Endometrial microvascular endothelial cells (primary cell): ENCODE results near the gene PRAMEF1. TPM values are rescaled to one million over a fixed set of nuclear protein-coding genes. Genes with fewer than 3 reads are reported as not detected.
"Not testable (repeated sequence)": the region's sequence is repeated elsewhere in the genome, so short reads cannot be mapped to it uniquely, and the experiment has no call there.

ENCODE experiments used
- in situ Hi-C: cut with HindIII; loops from 2 replicates; pipeline ENCODE4 v1.10.0; 2017; ENCODE audit warnings: low sequenced_read_pairs, low pct_unique_long_range_greater_than_20kb; ENCODE audit errors: inconsistent ontology term
- total RNA-seq: library from RNA; depleted of rRNA; stranded (reverse); fragments of >200 nt; gene quantifications from one replicate; pipeline ENCODE4 v1.2.3, GENCODE V29; 2015; ENCODE audit errors: inconsistent ontology term

PRAMEF1 gene, protein sequence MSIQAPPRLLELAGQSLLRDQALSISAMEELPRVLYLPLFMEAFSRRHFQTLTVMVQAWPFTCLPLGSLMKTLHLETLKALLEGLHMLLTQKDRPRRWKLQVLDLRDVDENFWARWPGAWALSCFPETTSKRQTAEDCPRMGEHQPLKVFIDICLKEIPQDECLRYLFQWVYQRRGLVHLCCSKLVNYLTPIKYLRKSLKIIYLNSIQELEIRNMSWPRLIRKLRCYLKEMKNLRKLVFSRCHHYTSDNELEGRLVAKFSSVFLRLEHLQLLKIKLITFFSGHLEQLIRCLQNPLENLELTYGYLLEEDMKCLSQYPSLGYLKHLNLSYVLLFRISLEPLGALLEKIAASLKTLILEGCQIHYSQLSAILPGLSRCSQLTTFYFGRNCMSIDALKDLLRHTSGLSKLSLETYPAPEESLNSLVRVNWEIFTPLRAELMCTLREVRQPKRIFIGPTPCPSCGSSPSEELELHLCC
- not detected for total RNA-seq

DNA sequence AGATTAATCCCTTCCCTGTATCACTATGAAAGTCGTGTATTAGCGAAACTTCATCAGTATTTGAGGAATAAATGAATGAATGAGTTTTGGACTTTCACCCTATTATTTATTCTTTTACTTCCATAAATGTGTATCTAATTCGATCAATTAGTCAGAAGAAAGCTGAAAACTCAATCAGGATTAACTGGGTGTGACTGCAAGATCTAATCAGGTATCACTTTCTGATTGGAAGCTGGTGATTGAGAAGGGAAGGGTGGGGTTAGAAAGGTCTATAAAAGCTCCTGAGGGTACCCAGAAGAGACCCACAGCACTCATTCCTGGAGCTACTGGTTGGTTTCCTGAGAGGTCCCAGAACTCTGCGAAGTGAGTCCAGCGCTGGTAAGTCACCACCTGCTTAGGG, at the start of gene PRAMEF1:
TSS of gene PRAMEF1 (plus strand) at position 301 of the 400 bp plus-strand sequence. CDS start 1,831 bp downstream, outside the sequence.
- in situ Hi-C loops, result not testable (repeated sequence)

DNA sequence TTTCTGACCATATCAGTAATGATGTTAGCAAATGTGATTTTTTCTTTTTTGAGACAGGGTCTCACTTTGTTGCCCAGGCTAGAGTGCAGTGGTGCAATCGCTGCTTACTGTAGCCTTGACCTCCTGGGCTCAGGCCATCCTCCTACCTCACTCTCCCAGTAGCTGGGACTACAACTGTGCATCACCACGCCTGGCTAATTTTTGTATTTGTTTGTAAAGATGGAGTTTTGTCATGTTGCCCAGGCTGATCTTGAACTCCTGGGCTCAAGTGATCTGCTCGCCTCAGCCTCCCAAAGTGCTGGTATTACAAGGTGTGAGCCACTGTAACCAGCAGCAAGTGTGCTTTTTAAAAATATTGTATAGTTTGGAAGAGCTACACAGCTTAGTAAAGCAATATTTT, 49.3 kb upstream of the PRAMEF1 start:
- in situ Hi-C loops, result no loop called here

DNA sequence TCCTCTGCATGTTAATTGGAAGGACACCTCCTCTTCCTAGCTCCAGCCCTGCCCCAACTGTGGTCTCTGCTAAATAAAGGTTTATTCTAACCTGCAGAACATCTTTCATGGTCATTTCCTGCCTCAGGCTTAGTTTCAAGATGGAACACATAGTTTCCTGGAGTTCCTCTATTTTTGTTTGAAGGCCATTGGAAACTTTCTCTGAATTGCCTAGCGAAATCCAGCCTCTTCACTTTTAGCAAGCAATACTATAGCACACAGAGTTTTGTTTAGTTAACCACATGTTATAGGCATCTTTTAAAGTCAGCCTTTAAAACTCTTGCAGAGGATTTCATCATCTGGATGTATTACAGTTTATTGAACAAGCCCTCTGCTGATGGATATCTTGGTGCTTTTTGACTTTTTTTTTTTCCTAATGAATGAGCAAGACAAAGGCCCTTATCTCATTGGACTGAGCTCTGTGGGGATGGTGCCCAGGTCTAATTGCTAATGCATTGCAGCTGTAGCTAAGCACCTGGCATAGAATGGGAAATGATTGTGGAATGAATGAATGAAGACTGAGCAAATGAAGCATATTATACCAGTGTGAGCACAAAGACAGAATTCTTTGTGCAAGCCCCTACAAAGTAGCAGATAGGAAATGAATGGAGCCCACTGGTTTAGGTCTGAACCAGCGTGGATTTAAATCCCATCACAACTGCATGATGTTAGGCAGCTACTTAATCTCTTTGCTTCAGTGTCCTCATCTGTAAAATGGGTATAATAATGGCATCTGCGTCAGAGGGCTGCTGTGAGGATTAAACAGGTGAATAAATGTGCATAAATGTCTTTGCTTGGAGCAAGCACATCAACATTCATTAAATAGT, 45.8 kb upstream of the PRAMEF1 start:
- in situ Hi-C loops, result no loop called here

DNA sequence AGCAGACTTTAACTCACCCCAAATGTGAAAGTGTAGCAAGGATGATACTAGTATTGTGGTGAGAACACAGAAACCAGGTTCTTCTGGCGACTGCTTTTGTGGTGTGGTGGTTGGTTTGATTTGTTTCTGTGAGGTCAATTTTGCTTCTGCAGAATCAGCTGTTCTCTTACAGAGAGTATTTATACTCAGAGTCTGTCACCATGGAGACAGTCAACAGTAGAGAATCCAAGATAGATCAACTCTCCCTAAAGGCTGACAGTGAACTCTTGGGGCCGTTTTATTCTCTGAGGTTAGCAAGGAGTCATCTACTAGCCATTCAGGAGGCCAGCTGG, 45.2 kb upstream of the PRAMEF1 start, which contains the start of gene CFAP107:
TSS of gene CFAP107 (plus strand) at position 209 of the 332 bp plus-strand sequence. CDS start 231 bp downstream, outside the sequence.
- in situ Hi-C loops, result no loop called here

DNA sequence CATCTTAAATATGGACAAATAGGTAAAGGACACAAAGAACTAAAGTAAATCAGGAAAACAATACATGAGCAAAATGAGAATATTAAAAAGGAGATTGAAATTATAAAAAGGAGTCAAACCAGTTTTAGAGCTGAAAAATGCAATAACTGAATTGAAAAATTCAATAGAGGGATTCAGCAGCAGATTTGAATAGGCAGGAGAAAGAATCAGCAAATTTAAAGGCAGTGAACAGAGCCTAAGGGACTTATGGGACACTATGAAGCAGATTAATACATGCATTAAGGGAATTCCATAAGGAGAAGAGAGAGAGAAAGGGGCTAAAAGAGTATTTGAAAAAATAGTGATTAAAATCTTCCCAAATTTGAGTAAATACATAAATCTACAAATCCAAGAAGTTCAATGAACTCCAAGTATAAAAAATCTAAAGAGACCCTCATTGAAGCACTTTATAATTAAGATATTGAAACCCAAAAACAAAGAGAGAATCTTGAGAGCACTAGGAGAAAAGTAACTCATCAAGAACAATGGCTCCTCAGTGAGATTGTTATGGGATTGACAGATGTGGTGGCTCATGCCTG, 42.3 kb upstream of the PRAMEF1 start:
- in situ Hi-C loops, result no loop called here

DNA sequence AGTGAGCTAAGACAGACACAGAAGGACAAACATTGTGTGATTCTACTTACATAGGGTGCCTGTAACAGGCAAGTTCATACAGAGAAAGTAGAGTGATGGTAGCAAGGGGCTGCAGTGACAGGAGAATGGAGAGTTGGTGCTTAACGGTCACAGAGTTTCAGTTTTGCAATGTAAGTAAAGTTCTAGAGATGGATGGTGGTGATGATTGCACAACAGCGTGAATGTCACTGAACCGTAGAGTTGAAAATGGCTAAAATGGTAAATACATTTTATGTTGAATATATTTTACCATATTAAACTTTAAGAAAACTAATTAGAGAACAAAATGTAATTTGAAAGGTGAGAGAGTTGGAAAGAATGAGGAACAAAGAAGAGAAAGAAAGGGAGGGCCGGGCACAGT, 36.5 kb upstream of the PRAMEF1 start:
- in situ Hi-C loops, result no loop called here

DNA sequence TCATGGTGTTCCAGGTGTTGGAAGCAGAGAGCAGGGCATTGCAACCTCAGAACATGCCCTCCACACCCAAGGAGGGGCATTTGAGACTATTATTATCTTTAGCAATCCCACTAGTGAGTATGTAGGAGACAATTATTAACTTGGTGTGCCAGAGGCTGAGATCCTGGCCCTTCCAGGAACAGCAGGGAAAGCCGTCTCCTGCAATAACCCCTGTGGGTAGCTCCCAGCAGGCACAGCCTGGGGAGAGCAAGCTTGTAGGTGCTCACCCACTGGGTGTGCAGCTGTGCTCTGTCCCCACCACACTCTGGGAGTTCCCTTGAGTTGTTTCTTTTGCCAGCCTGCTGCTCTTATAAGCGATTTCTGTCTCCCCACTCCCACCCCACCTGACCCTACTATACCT, 34.9 kb upstream of the PRAMEF1 start:
- in situ Hi-C loops, result no loop called here

DNA sequence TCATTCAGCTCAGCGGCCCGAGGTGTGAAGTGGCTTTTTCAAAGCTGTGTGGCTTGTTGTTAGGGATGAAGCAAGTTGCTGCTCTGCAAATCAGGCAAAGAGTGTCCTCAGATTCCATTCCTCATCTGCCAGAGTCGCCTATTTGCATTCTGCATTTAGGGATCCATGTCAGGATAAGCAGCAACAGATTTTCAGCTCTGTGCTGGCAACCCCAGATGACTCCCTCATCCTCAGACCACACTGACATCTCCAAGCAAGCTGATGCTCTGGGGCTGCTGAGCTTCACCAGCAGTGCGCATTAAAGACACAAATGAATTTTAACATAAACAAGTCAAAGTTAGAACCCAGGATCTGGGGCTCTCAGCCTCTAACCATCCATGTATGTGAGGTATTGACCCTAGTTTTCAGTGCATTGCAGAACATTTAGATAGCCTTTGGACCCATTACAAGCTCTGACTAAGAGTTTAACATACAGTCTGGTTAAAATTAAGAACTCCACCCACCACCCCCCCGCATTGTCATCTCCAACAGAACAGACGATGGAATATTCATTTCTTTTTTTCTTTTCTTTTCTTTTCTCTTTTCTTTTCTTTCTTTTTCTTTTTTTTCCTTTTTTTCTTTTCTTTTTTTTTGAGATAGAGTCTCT, 34.3 kb upstream of the PRAMEF1 start:
- in situ Hi-C loops, result no loop called here

DNA sequence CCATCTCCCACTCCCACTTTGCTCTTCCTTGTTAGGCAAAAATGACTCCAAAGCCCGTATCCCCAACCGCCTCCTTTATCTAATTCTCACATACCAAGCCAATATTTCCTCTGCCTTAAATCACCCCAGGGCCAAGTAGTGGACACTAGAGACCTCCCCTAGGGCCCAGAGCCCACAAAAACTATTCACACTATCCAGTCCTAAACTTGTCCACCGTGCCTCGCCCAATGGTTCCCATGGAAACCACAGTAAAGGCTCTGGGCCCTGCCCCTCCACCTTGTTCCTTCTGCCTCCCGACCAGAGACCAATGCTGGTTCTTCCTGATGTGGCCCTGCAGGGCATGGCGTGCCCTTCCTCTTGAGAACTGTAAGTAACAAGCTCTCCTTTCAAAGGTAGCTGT, 33.4 kb upstream of the PRAMEF1 start:
- in situ Hi-C loops, result no loop called here

DNA sequence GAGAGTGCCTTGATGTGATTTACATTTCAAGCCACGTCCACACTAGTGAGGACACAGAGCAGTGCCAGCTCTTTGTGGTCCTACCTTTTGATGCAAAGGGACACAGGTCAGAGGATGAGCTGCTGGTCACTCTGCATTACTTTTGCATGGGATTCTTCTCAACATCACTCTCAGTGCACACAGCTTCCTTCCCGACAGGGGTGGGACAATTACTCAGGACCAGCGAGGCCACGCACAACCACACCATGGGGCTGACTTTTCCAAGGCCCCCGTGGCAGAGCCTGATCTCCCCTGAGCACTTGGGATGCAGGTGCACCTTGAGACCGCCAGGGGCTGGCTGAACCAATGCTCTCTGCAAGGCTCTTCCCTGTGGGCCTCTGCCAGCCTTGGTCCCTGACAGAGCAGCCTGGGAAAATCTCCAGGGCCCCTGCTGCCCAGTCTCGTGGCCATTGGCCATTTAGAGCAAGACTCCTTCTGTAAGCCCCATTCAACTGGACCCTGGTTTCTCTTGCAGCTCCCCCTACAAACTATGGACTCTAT, 30.9 kb upstream of the PRAMEF1 start:
- in situ Hi-C loops, result no loop called here

DNA sequence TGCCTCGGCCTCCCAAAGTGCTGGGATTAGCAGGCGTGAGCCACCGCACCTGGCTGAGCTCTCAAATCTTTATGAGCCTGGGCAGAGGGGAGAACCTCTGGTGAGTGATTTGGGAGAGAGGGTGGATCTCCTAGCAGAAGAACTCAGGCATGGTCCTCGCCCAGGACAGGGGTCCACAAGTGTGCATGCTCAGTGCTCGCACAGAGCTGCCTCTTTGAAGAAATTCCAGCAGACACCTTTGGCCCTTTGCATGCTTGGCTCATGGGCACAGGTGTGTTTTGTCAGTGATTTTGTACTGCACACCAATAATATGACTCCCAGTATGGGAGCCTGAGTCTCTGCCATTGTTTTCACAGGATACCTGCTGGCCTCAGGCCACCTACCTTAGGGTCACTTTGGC, 29.4 kb upstream of the PRAMEF1 start:
- in situ Hi-C loops, result no loop called here

DNA sequence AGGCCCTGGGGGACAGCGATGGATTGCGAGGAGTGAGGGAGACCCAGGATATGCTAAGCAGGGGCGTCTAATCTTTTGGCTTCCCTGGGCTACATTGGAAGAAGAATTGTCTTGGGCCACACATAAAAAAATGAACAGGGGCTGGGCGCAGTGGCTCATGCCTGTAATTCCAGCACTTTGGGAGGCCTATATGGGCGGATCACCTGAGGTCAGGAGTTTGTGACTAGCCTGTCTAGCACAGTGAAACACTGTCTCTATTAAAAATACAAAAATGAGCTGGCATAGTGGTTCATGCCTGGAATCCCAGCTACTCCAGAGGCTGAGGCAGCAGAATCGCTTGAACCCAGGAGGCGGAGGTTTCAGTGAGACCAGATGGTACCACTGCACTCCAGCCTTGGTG, 28.4 kb upstream of the PRAMEF1 start:
- in situ Hi-C loops, result no loop called here

DNA sequence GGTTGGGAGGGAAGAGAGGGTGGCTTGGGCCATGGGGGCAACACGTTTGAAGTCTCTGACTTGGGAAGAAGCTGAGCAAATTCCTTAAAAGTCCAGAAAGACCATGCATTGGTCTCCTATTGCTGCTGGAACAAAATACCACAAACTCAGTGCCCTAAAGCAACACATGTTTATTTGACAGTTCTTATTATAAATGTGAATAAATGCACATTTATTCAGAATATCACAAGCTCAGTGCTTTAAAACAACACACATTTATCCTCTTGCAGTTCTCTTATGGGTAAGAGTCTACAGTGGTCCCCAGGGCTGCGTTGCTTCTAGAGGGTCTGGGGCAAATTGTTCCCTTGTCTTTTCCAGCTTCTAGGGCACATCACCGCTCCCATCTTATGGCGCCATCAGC, 27.7 kb upstream of the PRAMEF1 start:
- in situ Hi-C loops, result no loop called here

DNA sequence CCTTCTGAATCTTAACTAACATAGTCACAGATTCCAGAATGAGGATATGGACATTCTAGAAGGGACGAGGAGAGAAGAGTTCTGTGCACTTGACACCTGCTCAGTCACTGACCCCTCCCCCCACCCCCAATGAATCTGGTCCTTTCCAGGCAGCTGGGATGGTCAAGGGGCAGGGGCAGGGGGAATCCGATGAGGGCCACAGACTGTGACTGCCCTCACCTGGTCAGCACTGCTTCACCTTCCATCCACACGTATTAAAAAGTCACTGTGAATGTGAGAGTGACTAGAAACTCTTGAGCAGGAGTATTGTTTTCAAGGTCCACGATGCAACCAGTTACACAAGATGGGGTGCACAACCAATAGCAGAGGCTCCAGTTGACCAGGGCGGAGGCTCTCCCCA, 27.2 kb upstream of the PRAMEF1 start:
- in situ Hi-C loops, result no loop called here

DNA sequence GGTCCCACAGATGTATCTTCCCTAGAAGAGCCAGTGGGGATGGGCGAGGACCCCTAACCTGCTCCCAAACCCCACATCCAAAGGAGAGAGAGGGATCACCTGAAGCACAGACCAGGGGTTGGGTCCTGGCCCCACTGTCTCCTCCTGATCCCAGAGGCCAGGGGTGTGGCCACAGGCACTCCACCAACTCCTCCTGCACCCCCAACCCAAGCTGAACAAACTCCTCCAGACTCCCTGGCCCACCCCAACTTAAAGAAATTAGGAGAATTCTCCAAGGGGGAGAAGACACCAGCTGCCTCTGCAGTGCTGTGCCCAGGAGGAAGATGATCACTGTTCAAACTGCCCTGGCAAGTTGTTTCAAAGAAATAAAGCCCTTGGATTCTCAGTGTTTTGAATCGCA, 22.2 kb upstream of the PRAMEF1 start:
- in situ Hi-C loops, result no loop called here

DNA sequence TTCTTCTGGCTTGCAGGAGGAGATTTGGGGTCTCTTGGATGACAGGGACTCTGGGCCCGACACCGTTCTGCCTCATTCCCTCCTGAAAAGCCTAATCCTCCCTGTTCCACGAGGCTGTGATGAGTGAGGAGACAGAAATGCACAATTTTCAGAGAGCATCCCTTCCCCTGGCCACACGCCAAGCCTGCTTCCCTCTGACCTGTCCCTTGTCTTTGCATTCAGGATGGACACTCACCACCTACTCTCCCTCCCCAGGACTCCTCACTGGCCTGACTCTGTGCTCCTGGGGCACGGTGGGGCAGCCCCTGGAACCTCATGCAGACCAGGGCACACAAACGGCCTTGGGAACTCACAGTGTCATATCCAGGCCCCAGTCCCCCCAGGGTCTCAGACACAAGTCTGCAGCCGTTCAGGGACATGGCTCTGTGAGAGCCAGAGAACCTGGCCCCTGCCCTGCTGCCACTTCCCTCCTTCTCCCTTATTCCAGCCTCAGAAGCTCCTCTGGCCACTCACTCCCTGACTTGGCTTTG, 21.2 kb upstream of the PRAMEF1 start:
- in situ Hi-C loops, result no loop called here

DNA sequence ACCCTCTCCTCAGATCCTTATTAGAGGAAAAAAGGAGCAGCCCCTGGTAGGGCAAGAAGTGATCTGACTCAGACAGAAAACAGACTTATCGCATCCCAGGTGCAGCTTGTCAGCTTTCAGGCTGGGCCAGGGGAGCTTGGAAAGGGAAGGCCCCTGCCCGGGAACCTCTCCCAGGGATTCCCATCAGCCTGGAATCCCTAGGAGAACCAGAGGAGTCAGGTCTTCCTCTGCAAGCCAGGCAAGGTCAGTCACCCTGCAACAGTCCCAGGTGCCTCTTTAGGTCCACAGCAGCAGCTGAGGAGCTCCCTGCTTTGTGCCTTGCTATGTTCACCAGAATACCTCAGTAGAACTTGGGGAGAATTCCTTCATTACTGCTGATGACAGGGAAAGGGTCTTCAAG, 20.6 kb upstream of the PRAMEF1 start:
- in situ Hi-C loops, result no loop called here

DNA sequence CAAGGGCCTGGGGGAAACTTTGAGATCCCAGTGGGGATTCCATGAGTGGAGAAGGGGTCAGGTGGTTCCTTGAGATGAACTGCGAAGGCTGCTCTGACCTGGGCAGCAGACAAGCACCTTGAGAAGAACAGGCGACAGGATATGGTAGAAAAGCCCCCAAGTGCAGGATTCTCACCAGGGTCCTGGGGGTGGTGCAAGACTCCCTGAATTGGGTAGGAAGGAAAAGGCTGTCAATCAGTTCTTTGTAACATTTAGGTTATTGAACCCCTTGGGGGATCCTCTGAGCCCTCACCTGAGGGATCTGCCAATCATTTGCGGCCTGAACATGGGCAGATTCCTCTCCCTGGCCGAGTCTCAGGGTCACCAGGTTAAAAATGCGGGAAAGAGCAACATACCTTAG, 20.0 kb upstream of the PRAMEF1 start:
- in situ Hi-C loops, result no loop called here

DNA sequence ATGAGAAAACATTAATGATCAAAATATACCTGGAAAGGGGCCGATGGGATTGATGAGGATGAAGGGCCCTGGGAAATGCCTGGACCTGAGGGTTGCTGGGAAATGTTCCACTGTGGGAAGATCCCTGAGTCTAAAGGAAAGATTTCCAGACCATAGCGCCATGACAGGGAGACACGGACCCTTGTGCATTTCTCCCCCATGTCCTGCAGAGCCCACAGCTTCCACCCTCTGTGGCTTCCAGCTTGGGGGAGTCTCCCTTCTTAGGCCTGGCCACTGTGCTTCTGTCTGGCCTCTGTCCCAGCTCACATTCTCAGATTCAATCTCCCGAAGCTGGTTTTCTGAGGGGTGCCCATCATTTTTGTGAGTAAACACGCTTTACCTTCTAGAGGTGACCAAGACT, 18.7 kb upstream of the PRAMEF1 start:
- in situ Hi-C loops, result no loop called here
